HG03571 (cell line): ENCODE measurements around the gene HSPBP1.

ENCODE experiments used
- ATAC-seq: cut with Tn5 transposase; IDR thresholded peaks from one replicate; pipeline ENCODE4 v1.9.1; 2021; ENCODE audit not compliant: unreplicated experiment

The HSPBP1 gene

GRCh38 chr19:55276720-55277430 lies 3.0 kb downstream of the HSPBP1 start:
- ATAC-seq, result no peak

- ATAC-seq, result peak; percentile 47
Measured at GRCh38 chr19:55275851-55276719, 3.8 kb downstream of the HSPBP1 start.

GRCh38 chr19:55273978-55274707 lies 5.8 kb downstream of the HSPBP1 start:
- no peak for ATAC-seq

- no peak for ATAC-seq
Measured at GRCh38 chr19:55272142-55272541, 7.8 kb downstream of the HSPBP1 start.

GRCh38 chr19:55270172-55270942 lies 9.6 kb downstream of the HSPBP1 start:
- no peak for ATAC-seq

GRCh38 chr19:55269299-55269698 lies 10.6 kb downstream of the HSPBP1 start:
- ATAC-seq, result no peak

GRCh38 chr19:55266840-55267239 lies 13.1 kb downstream of the HSPBP1 start:
- ATAC-seq, result no peak

GRCh38 chr19:55266404-55266803 lies 13.5 kb downstream of the HSPBP1 start:
- ATAC-seq, result no peak

- ATAC-seq, result no peak
Measured at GRCh38 chr19:55265723-55266386, 14.1 kb downstream of the HSPBP1 start.

GRCh38 chr19:55265173-55265572 lies 14.7 kb downstream of the HSPBP1 start:
- no peak for ATAC-seq

- no peak for ATAC-seq
Measured at GRCh38 chr19:55264531-55264930, 15.4 kb downstream of the HSPBP1 start.

- no peak for ATAC-seq
Measured at GRCh38 chr19:55262359-55262758, 17.6 kb downstream of the HSPBP1 start.

GRCh38 chr19:55261671-55262126 lies 18.2 kb downstream of the HSPBP1 start:
- ATAC-seq, result no peak

- no peak for ATAC-seq
Measured at GRCh38 chr19:55259540-55260210, 20.2 kb downstream of the HSPBP1 start.

- ATAC-seq, result peak; percentile 59
Measured at GRCh38 chr19:55258828-55259539, 20.9 kb downstream of the HSPBP1 start, which contains the start of gene PPP6R1. PPP6R1 (minus strand) TSS chr19:55259017; CDS start chr19:55247103, 11,914 bp downstream.

GRCh38 chr19:55258476-55258827 lies 21.5 kb downstream of the HSPBP1 start:
- peak; percentile 3 for ATAC-seq

- no peak for ATAC-seq
Measured at GRCh38 chr19:55257461-55258420, 22.2 kb downstream of the HSPBP1 start.
